Mesodermal cell (in vitro differentiated cells): ENCODE results near the gene C2CD3.

Source experiments
- H3K27ac ChIP-seq: 2 replicates; pipeline ENCODE4 v1.7.0; 2013; ENCODE audit warnings: mild to moderate bottlenecking, low read depth, low read length, moderate library complexity; ENCODE audit not compliant: severe bottlenecking
- H3K36me3 ChIP-seq: 2 replicates; pipeline ENCODE4 v1.7.1; 2013; ENCODE audit warnings: mild to moderate bottlenecking, low read length, moderate library complexity; ENCODE audit not compliant: control insufficient read depth, insufficient read depth
- H3K4me1 ChIP-seq: one replicate; pipeline ENCODE4 v1.7.1; 2013; ENCODE audit warnings: mild to moderate bottlenecking, low read length; ENCODE audit not compliant: insufficient read depth, control insufficient read depth, poor library complexity, severe bottlenecking
- H3K4me3 ChIP-seq: 2 replicates; pipeline ENCODE4 v1.7.0; 2013; ENCODE audit warnings: low read length, control low read depth, mild to moderate bottlenecking; ENCODE audit not compliant: insufficient read depth, poor library complexity, severe bottlenecking; ENCODE audit errors: extremely low read depth
- H3K9me3 ChIP-seq: 2 replicates; pipeline ENCODE4 v1.7.1; 2013; ENCODE audit warnings: mild to moderate bottlenecking, low read length, moderate library complexity; ENCODE audit not compliant: control insufficient read depth
- WGBS, 2 experiments: methylation state at CpG; one replicate each; pipeline ENCODE4 v1.1.5; 2013; ENCODE audit warnings: missing lambda C conversion rate in 2 of 2; ENCODE audit not compliant: insufficient coverage in 2 of 2; 5-methylcytosine and 5-hydroxymethylcytosine counted together

Gene C2CD3

GRCh38 chr11:74185695-74186094 is 14.9 kb upstream of the C2CD3 start:
- Histone ChIP-seq H3K9me3 (no peaks in the 10 kb centered on the region), H3K36me3 (peaks cover 18% of the 10 kb centered on the region), H3K4me3 (no peak overlapping the region), H3K27ac (no peak overlapping the region), H3K4me1 (no peaks in the 10 kb centered on the region)
- WGBS, 2 experiments = 100% methylated on average over 1 of the region's 2 CpGs; no CpG with 5 or more reads in 1 of the 2 experiments

DNA sequence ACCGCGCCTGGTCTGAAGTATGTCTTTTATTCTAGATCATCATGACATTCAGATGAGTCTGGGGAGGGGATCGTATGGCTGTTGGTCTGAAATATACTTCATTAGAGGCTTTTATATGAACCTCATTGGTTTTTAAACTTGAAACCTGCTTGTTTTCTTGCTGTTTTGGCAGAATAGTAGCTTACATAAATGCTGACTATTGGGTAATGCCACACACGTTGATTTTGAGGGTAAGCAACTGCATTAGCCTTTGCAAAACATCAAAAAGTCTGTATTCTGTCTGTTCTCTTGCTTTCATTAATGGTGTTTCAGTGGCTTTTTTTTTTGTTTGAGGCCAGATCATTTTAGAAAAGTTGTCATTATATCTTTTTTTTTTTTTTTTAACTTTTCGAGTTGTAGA is 14.5 kb upstream of the C2CD3 start:
- no peak overlapping the region for H3K27ac ChIP-seq
- H3K4me3 ChIP-seq = no peak overlapping the region
- H3K36me3 ChIP-seq = peaks cover 14% of the 10 kb centered on the region
- H3K9me3 ChIP-seq = no peaks in the 10 kb centered on the region
- H3K4me1 ChIP-seq = no peaks in the 10 kb centered on the region
- WGBS, 2 experiments = 83 to 100% methylated on average over 1 to 3 of the region's 5 CpGs

DNA sequence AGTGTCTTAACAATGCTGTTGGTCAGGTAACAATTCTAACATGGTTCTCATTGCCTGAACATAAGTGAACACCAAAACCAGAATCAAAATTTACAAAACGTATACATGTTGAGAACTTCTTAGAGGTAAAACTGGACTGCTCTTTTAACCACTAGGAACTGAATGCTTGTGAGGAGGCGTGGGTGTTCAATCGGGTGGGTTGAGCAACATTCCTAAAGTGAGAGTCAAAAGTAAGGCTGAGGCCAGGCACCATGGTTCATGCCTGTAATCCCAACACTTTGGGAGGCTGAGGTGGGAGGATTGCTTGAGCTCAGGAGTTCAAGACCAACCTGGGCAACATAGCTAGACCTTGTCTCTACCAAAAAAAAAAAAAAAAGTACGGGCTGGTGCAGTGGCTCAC is 11.8 kb upstream of the C2CD3 start:
- H3K4me3 ChIP-seq = no peak overlapping the region
- H3K4me1 ChIP-seq = peaks cover 2% of the 10 kb centered on the region
- H3K36me3 ChIP-seq = peaks cover 18% of the 10 kb centered on the region
- H3K27ac ChIP-seq = no peak overlapping the region
- WGBS, 2 experiments = 100% methylated on average over 2 of the region's 4 CpGs
- no peaks in the 10 kb centered on the region for H3K9me3 ChIP-seq

- Histone ChIP-seq H3K36me3 (peaks cover 23% of the 10 kb centered on the region), H3K9me3 (no peaks in the 10 kb centered on the region), H3K27ac (no peak overlapping the region), H3K4me3 (no peak overlapping the region), H3K4me1 (peaks cover 2% of the 10 kb centered on the region)
- WGBS, 2 experiments = 94 to 100% methylated on average over 2 to 4 of the region's 7 CpGs
Observed at GRCh38 chr11:74179234-74180052, 8.6 kb upstream of the C2CD3 start.

DNA sequence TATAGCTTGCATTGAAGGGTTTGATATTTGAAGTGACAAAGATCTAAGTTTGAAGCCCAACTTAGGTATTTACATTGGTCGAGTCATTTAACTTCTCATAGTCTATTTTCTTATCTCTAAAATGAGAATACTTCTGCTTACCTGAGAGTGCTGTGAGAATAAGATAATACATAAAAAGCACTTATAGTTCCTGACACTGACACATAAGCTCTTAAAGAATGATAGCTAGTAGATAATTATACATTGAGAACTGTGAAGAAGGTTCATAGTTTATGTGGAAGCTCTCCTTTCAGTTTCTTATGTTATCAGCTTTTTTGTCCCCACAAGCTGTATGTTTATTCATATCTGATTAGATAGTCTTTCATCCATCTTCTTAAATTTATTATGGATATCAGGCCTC is 5.1 kb upstream of the C2CD3 start:
- WGBS, 2 experiments = no CpG with 5 or more reads among the region's 1 CpG

DNA sequence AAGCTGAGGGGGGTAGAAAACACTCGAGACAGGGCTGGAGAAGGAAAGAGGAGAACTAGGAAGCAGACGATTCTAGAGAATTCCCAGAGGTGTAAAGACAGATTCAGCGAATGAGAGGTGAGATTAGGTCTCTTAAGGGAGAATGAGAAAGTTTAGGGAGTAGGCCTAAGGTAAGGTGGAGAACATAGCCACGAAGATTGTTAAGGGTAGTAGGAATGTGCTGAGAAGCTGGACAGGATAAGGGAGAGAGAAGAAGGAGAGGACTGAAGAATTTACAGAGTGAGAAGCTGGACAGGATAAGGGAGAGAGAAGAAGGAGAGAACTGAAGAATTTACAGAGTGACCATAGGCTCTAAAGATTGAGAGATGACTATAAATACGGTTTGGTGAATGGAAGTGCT is 1.2 kb upstream of the C2CD3 start:
- H3K9me3 ChIP-seq = no peaks in the 10 kb centered on the region
- no peaks in the 10 kb centered on the region for H3K4me1 ChIP-seq
- 29 to 31% methylated on average over 5 of the region's 5 CpGs for WGBS, 2 experiments
- peak overlapping the region; percentile 93 for H3K4me3 ChIP-seq
- peaks cover 30% of the 10 kb centered on the region for H3K36me3 ChIP-seq
- H3K27ac ChIP-seq = peak overlapping the region; percentile 81

More for the DNA sequence above, 5.1 kb upstream of the C2CD3 start:
- Histone ChIP-seq H3K36me3 (peaks cover 24% of the 10 kb centered on the region), H3K9me3 (no peaks in the 10 kb centered on the region), H3K4me1 (peaks cover 2% of the 10 kb centered on the region), H3K27ac (no peak overlapping the region), H3K4me3 (no peak overlapping the region)

DNA sequence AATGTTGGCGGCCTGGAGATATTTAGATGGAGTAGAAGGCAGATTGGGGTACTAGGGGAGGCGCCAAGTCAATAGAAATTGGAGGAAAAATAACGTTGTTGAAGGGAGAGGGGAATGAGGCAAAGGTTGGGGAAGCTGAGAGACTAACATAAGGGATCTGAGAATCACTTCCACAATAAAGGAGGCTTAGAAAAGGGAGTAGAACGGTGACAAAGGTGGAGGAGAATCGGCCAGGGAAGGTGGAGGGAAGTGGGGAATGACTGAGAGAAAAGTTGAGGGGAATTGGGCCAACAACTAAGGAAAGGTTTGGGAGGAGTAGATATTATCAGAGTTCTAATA is 797 bp upstream of the C2CD3 start:
- peak overlapping the region; percentile 93 for H3K4me3 ChIP-seq
- H3K9me3 ChIP-seq = no peaks in the 10 kb centered on the region
- peaks cover 34% of the 10 kb centered on the region for H3K36me3 ChIP-seq
- 3 to 4% methylated on average over 4 to 5 of the region's 5 CpGs for whole genome bisulfite sequencing, 2 experiments
- H3K4me1 ChIP-seq = no peaks in the 10 kb centered on the region
- peak overlapping the region; percentile 81 for H3K27ac ChIP-seq

GRCh38 chr11:74169738-74170458 is 904 bp downstream of the C2CD3 start:
- Histone ChIP-seq H3K9me3 (no peaks in the 10 kb centered on the region), H3K4me1 (no peaks in the 10 kb centered on the region), H3K27ac (peak overlapping the region; percentile 81), H3K4me3 (peak overlapping the region; percentile 93), H3K36me3 (peaks cover 40% of the 10 kb centered on the region)
- WGBS, 2 experiments = 15% methylated on average over 9 of the region's 9 CpGs

GRCh38 chr11:74168838-74169237 is 2.0 kb downstream of the C2CD3 start:
- Histone ChIP-seq H3K4me1 (no peaks in the 10 kb centered on the region), H3K36me3 (peaks cover 44% of the 10 kb centered on the region), H3K4me3 (no peak overlapping the region), H3K9me3 (no peaks in the 10 kb centered on the region), H3K27ac (no peak overlapping the region)
- 68 to 96% methylated on average over 3 of the region's 3 CpGs for WGBS, 2 experiments

GRCh38 chr11:74162681-74163467 is 7.9 kb downstream of the C2CD3 start:
- Histone ChIP-seq H3K4me3 (no peak overlapping the region), H3K36me3 (peaks cover 52% of the 10 kb centered on the region), H3K4me1 (no peaks in the 10 kb centered on the region), H3K9me3 (no peaks in the 10 kb centered on the region), H3K27ac (no peak overlapping the region)
- 100% methylated on average over 1 to 2 of the region's 2 CpGs for WGBS, 2 experiments
